CD4-positive, alpha-beta T cell (primary cell): ENCODE results near the gene FBXO24. TPM values are rescaled to one million over a fixed set of nuclear protein-coding genes. Genes with fewer than 3 reads are reported as not detected.

ENCODE experiments used
- ATAC-seq: fragments of 200-7000 bp; cut with Tn5 transposase; one replicate; pipeline ENCODE4 v1.10.0; 2022; ENCODE audit warnings: mild to moderate bottlenecking; ENCODE audit not compliant: poor library complexity
- CTCF ChIA-PET: fragments of 350-600 bp; sonication (Branson Sonifier 250); formaldehyde crosslinking; loops from one replicate; lab custom pipeline; 2021; ENCODE audit warnings: antibody characterized with exemption, inconsistent platforms; lab: Charles Lee
- POLR2A ChIA-PET: fragments of 350-600 bp; sonication (Branson Sonifier 250); formaldehyde crosslinking; loops from one replicate; lab custom pipeline; 2021; ENCODE audit warnings: antibody characterized with exemption, inconsistent platforms; lab: Charles Lee
- DNase-seq, 14 experiments: peaks; one replicate each; pipeline ENCODE4 v3.0.0-alpha.2; 2013 to 2020; ENCODE audit warnings: mixed read lengths in 2 of 14
- H3K27ac ChIP-seq, 2 donors: one replicate each; pipeline versions ENCODE4 v1.5.1 to v1.7.0; 2013; ENCODE audit warnings: low read length in 2 of 2, low read depth in 1 of 2, mild to moderate bottlenecking in 1 of 2
- H3K27me3 ChIP-seq, 2 experiments: 1 replicate in 1 of 2; 2 replicates in 1 of 2; pipeline versions ENCODE4 v1.6.1 to v1.7.0; 2013; ENCODE audit warnings: low read length in 2 of 2, control low read depth in 1 of 2, mild to moderate bottlenecking in 1 of 2, moderate library complexity in 1 of 2; ENCODE audit not compliant: insufficient read depth in 2 of 2, control insufficient read depth in 1 of 2
- H3K36me3 ChIP-seq: one replicate; pipeline ENCODE4 v1.6.1; 2013; ENCODE audit warnings: low read length, control low read depth; ENCODE audit not compliant: insufficient read depth
- H3K4me1 ChIP-seq: one replicate; pipeline ENCODE4 v1.6.1; 2013; ENCODE audit warnings: low read length, control low read depth; ENCODE audit not compliant: insufficient read depth
- H3K4me3 ChIP-seq: one replicate; pipeline ENCODE4 v1.5.1; 2013; ENCODE audit warnings: mild to moderate bottlenecking, low read length, moderate library complexity
- H3K9me3 ChIP-seq, 2 experiments: 1 replicate in 1 of 2; 2 replicates in 1 of 2; pipeline versions ENCODE4 v1.6.1 to v1.7.0; 2013; ENCODE audit warnings: low read length in 2 of 2, mild to moderate bottlenecking in 2 of 2, control low read depth in 1 of 2, moderate library complexity in 1 of 2; ENCODE audit not compliant: control insufficient read depth in 1 of 2, insufficient read depth in 1 of 2
- H3K27ac Mint-ChIP-seq: one replicate; pipeline ENCODE4 v1.8.0; 2020; ENCODE audit warnings: mixed read lengths
- H3K27me3 Mint-ChIP-seq: one replicate; pipeline ENCODE4 v1.8.0; 2021; ENCODE audit warnings: mixed read lengths
- H3K36me3 Mint-ChIP-seq: one replicate; pipeline ENCODE4 v1.8.0; 2021; ENCODE audit warnings: low read depth, mixed read lengths
- H3K4me1 Mint-ChIP-seq: one replicate; pipeline ENCODE4 v1.8.0; 2021; ENCODE audit warnings: low read depth, mixed read lengths
- H3K4me3 Mint-ChIP-seq: one replicate; pipeline ENCODE4 v1.8.0; 2020; ENCODE audit warnings: mild to moderate bottlenecking, mixed read lengths
- H3K9me3 Mint-ChIP-seq: one replicate; pipeline ENCODE4 v1.8.0; 2020; ENCODE audit warnings: mixed read lengths
- intact Hi-C, 2 experiments: fragments of 100-400 bp; cut with DNase I in 1 of 2; cut with micrococcal nuclease in 1 of 2; formaldehyde crosslinking; loops; one replicate each; pipeline versions ENCODE4 v1.15.1 to v1.9.0; 2023 to 2025; cut with DNase I, micrococcal nuclease
- total RNA-seq, 174 experiments: library from RNA in 2 of 174; stranded (reverse) in 2 of 174; gene quantifications; one replicate each; pipeline ENCODE4 v1.2.3 and lab custom pipeline; 2021 to 2026
- TF ChIP-seq, protein P1 (sequence below): fragments of 200-600 bp; IDR thresholded peaks from one replicate; pipeline ENCODE4 v1.8.0; 2022; ENCODE audit warnings: antibody characterized with exemption, mild to moderate bottlenecking

Gene FBXO24
- total RNA-seq, 2 experiments from 2014 or later = 0.66 to 0.78 TPM

- H3K9me3 Mint-ChIP-seq = no peaks in the 10 kb centered on the region
- H3K27ac Mint-ChIP-seq = peak overlapping the region; percentile 73
- TF ChIP-seq, protein P1, sequence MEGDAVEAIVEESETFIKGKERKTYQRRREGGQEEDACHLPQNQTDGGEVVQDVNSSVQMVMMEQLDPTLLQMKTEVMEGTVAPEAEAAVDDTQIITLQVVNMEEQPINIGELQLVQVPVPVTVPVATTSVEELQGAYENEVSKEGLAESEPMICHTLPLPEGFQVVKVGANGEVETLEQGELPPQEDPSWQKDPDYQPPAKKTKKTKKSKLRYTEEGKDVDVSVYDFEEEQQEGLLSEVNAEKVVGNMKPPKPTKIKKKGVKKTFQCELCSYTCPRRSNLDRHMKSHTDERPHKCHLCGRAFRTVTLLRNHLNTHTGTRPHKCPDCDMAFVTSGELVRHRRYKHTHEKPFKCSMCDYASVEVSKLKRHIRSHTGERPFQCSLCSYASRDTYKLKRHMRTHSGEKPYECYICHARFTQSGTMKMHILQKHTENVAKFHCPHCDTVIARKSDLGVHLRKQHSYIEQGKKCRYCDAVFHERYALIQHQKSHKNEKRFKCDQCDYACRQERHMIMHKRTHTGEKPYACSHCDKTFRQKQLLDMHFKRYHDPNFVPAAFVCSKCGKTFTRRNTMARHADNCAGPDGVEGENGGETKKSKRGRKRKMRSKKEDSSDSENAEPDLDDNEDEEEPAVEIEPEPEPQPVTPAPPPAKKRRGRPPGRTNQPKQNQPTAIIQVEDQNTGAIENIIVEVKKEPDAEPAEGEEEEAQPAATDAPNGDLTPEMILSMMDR = no peak
- peaks cover 8% of the 10 kb centered on the region for H3K36me3 ChIP-seq
- POLR2A ChIA-PET = interaction anchor here (0.7 to 2.1 kb wide), 9 partner anchors 15 to 108 kb away, joined by 3 to 6 read pairs (median 3); partner anchors contain the start of genes MOSPD3 and TSC22D4
- H3K4me3 ChIP-seq = peak overlapping the region; percentile 17
- DNase-seq (no peak), ATAC-seq (no peak)
- peak overlapping the region; percentile 73 for H3K4me3 Mint-ChIP-seq
- intact Hi-C loops = no loop called here
- H3K36me3 Mint-ChIP-seq = peaks cover 19% of the 10 kb centered on the region
- H3K4me1 Mint-ChIP-seq = peaks cover 90% of the 10 kb centered on the region
- H3K27ac ChIP-seq = peak overlapping the region; percentile 63 to 84
- no peaks in the 10 kb centered on the region for H3K27me3 Mint-ChIP-seq
- CTCF ChIA-PET = interaction anchor here (1.3 to 3.9 kb wide), 4 partner anchors 15 to 62 kb away, joined by 4 to 47 read pairs (median 5); no protein-coding TSS in a partner anchor
- no peaks in the 10 kb centered on the region for H3K27me3 ChIP-seq
- peaks cover 94% of the 10 kb centered on the region for H3K4me1 ChIP-seq
- no peaks in the 10 kb centered on the region for H3K9me3 ChIP-seq
Measured at GRCh38 chr7:100544386-100544785, 41.7 kb upstream of the FBXO24 start.

GRCh38 chr7:100544967-100545359 is 41.2 kb upstream of the FBXO24 start:
- POLR2A ChIA-PET = interaction anchor here (0.7 to 2.2 kb wide), 12 partner anchors 15 to 108 kb away, joined by 3 to 6 read pairs (median 3); partner anchors contain the start of genes MOSPD3 and TSC22D4
- DNase-seq = no peak
- TF ChIP-seq, protein P1 = no peak
- Mint-ChIP-seq H3K36me3 (peaks cover 19% of the 10 kb centered on the region), H3K27ac (peak overlapping the region; percentile 73), H3K4me3 (peak overlapping the region; percentile 47), H3K27me3 (no peaks in the 10 kb centered on the region), H3K4me1 (peaks cover 95% of the 10 kb centered on the region), H3K9me3 (no peaks in the 10 kb centered on the region)
- Histone ChIP-seq H3K9me3 (no peaks in the 10 kb centered on the region), H3K27ac (peak overlapping the region; percentile 63 to 84), H3K4me3 (peak overlapping the region; percentile 29), H3K27me3 (no peaks in the 10 kb centered on the region), H3K4me1 (peaks cover 96% of the 10 kb centered on the region), H3K36me3 (peaks cover 8% of the 10 kb centered on the region)
- CTCF ChIA-PET = interaction anchor here (0.9 to 3.9 kb wide), 6 partner anchors 11 to 161 kb away, joined by 3 to 47 read pairs (median 4); partner anchors contain the start of gene POP7
- no peak for ATAC-seq
- intact Hi-C loops = no loop called here

DNA sequence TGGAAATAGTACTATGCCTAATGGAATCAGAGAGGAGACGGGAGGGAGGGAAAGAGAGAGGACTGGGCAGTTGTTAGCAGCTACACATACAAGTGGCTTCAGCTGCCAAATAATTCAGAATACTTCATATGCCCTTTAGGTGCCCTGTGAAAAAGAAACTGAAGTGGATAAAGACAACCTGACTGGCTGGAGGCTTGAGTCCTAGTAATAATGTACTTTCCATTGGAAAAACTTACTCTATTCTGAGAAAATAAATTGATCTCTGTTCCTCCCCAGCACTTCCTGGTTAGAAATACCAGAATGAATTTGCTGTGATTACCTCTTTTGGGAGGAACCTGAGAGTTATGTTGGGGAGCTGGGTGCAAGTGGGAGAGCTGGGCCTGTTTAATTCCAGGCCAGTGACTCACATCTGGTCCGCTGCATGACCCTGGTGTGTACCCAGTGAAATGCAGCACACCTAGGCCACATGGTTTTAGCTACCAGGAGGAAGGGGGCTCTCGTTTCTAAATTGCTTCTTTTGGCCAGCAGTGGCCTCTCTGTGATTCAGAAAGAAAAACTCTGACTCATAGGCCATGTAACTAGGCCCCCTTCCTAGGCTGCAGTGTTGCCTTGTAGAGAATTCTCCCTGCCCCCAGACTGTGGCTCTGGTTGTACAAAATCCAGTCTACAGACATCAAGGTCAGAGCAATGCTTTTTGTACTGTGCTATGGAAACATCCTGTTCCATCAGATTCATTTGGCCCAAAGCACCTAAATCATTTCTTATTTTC is 40.6 kb upstream of the FBXO24 start:
- ATAC-seq (peak; percentile 73), DNase-seq (peak in 9 of 14 experiments; percentile 21 to 74 (median 44))
- peak overlapping the region; percentile 63 to 84 for H3K27ac ChIP-seq
- H3K4me1 ChIP-seq = peaks cover 96% of the 10 kb centered on the region
- CTCF ChIA-PET = interaction anchor here (0.9 to 3.9 kb wide), 7 partner anchors 10 to 160 kb away, joined by 3 to 47 read pairs (median 4); partner anchors contain the start of gene POP7
- peaks cover 97% of the 10 kb centered on the region for H3K4me1 Mint-ChIP-seq
- peaks cover 11% of the 10 kb centered on the region for H3K36me3 ChIP-seq
- H3K4me3 Mint-ChIP-seq = peak overlapping the region; percentile 47
- H3K27me3 ChIP-seq = no peaks in the 10 kb centered on the region
- peak overlapping the region; percentile 29 for H3K4me3 ChIP-seq
- H3K27ac Mint-ChIP-seq = peak overlapping the region; percentile 73
- TF ChIP-seq, protein P1 = no peak
- H3K9me3 ChIP-seq = no peaks in the 10 kb centered on the region
- H3K27me3 Mint-ChIP-seq = no peaks in the 10 kb centered on the region
- intact Hi-C loops = no loop called here
- POLR2A ChIA-PET = interaction anchor here (0.8 to 2.2 kb wide), 9 partner anchors 14 to 67 kb away, joined by 3 to 6 read pairs (median 4); partner anchors contain the start of genes MOSPD3 and TSC22D4
- peaks cover 24% of the 10 kb centered on the region for H3K36me3 Mint-ChIP-seq
- H3K9me3 Mint-ChIP-seq = no peaks in the 10 kb centered on the region
